ENCODE data around the gene LGALS3BP.
"Not testable (repeated sequence)": the region's sequence is repeated elsewhere in the genome, so short reads cannot be mapped to it uniquely, and the experiment has no call there.

Gene LGALS3BP, protein sequence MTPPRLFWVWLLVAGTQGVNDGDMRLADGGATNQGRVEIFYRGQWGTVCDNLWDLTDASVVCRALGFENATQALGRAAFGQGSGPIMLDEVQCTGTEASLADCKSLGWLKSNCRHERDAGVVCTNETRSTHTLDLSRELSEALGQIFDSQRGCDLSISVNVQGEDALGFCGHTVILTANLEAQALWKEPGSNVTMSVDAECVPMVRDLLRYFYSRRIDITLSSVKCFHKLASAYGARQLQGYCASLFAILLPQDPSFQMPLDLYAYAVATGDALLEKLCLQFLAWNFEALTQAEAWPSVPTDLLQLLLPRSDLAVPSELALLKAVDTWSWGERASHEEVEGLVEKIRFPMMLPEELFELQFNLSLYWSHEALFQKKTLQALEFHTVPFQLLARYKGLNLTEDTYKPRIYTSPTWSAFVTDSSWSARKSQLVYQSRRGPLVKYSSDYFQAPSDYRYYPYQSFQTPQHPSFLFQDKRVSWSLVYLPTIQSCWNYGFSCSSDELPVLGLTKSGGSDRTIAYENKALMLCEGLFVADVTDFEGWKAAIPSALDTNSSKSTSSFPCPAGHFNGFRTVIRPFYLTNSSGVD

DNA sequence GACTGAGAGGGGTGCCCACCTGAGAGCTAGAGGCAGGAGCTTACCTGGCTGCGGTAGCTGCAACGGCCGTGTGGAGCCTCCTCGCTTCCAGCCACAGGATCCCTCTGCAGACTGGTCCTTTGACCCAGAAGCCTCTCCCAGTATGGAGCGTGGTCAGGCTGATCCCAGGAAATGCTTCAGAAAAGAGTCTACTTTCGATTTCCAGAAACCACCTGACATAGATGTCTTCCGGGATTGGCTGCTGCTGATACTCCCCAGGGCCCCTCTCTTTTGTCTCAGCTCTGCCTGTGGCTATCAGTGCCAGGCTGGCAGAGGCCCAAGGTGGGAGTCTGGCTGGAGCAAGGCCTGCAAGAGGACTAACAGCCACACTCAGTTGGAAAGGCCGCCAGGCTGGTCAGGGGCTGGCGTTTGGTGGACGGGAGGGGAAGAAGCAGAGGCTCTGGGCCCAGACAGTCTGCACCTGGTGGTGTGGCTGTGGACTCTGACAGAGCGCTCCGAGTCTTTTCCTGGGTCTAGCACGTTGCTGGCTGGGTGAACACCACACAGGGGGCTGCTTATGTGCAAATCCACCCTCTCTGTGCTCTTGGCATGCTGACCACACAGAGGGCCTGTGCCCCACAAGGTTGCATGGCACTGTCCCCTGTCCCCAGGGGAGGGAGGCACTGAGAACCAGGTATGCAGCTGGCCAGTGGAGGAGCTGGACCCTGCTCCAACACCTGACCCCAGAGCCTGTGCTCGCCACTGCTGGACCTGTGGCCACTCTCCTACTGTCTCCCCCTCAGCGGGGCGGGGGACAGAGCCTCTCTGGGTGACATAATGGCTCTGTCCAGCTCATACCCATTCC, at the start of gene LGALS3BP:
TSS of gene LGALS3BP (minus strand) at position 144 of the 844 bp plus-strand sequence. CDS start 2,732 bp downstream, outside the sequence.
- peak; percentile 78 for DNase-seq

DNA sequence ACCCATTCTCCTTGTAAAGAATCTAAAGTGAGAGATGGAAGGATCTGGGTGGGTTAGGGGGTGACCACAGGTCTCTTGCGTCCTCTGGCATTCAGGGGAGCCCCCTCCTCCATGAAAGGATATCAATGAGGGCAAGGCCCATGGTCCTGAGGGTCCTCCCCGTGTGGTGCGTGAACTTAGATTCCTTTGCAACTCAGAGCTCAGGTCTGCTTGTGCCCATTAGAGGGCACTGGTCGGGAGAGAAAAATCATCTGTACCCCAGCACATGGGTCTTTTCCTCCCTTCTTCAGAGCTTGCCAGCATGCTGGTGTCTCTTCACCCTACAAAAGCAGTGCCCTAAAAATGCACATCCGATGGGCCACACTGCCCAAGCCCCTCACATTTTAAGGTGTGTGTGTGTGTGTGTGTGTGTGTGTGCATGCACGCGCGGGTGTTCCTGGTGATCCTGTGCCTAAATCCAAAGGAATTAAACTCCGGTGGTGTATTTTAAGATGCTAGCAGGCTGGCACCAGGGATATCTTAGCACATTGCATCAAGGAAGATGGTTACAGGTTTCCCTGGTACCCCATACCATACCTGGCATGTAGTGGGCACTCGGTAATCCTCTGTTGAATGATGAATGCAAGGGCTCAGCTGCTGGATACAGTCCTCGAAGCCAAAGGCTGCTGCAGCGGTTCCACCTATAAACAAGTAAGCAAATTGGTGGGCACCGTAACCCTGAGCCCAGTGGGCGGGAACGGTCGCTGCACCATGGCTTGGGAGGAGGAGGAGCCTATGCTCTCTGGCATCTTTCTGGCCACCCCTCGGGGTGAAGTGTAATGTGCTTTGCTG, 49.0 kb upstream of the LGALS3BP start:
- DNase-seq: no peak

DNA sequence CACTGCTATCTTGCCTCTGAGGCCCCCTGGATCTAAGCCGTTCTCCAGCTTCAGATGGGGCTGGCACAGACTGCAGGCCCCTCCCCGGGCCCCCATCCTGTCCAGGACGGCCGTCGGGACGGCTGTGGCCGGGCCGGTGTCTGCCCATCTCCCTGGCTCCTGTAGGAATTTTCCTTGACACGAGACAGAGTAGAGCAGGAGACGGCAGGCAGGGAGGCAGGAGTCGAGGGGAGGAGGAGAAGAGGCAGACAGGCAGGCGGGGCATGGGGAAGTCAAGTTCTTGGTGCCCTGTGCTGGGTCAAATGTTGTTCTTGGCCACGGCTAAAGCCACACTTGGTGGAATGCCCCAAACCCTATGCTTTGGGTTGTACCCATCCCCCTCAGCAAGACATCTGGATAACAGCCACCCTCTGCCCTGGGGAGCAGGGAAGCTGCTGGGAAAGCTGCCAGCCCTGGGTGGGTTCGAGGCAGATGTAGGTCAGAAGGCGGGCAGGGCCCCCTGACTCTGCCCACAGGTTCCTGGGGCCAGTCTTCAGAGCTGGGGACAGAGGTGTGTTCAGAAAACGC, 48.3 kb upstream of the LGALS3BP start:
- DNase-seq: no peak

DNA sequence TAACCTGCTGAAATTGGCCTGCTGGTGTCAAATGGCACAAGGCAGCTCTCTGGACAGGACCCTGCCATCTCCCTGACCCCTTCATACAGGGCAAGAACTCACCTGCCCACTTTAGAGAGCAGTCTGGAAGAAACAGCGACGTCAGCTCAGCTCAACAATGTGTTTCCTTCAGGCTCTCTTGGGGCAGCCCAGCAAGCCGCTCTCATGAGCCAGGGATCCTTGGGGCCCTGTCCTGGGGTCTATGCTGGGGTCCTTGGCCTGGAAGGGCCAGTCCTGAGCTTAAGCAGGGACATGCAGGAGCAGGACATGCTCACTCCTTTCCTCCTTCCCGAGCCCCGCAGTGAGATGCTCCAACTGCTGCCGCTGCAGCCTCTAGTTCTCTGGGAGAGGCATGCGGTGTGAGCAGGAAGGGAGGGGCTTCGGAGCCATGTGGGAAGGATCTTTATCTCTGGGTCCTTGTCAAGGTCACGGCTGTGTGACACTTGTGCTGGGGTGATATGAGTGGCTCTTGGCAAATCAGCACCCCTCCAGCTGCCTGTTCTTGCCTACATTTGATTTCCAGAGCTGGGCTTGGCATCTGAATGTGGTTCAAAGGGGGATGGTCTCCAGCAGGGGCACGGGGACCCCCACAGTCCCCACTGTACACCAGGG, 47.7 kb upstream of the LGALS3BP start:
- no peak for DNase-seq

DNA sequence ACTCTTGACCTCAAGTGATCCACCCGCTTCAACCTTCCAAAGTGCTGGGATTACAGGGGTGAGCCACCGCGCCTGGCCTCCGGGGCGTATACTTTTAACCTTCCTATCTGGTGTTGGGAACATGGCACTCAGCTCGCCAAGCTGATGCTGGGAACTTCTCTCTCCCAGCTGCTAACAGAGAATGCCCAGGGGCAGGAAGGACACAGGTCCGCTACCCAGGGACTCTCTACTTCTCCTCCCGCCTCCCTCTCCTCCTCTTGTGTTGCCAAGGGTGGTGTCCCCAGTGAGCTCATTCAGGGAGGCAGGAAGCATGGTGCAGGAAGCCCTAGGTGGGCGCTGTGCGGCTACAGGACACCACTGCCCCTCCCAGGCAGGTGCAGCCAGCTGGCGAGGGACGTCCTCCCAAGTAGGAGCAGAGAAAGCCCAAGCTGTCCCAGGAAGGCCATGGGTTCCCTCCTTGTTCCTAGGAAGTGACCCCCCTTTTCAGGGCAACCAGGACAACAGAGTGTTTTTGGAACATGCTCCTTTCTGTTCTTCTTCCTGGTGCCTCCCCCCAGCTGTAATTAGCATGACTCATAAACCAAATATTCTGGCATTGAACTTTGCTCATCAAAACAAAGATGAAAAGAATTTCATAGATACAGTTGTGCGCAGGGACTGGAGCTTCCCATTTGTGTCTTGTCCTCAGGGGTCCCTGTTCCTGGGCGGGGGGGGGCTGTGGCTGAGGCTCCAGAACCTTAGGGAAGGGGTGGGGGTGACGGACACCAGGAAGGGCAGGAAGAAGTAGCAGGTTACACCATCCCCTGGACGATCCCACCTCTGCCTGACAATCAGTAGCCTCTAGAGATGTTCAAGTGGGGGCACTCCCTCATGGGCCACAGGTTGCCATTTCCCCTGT, 46.9 kb upstream of the LGALS3BP start:
- DNase-seq: no peak

DNA sequence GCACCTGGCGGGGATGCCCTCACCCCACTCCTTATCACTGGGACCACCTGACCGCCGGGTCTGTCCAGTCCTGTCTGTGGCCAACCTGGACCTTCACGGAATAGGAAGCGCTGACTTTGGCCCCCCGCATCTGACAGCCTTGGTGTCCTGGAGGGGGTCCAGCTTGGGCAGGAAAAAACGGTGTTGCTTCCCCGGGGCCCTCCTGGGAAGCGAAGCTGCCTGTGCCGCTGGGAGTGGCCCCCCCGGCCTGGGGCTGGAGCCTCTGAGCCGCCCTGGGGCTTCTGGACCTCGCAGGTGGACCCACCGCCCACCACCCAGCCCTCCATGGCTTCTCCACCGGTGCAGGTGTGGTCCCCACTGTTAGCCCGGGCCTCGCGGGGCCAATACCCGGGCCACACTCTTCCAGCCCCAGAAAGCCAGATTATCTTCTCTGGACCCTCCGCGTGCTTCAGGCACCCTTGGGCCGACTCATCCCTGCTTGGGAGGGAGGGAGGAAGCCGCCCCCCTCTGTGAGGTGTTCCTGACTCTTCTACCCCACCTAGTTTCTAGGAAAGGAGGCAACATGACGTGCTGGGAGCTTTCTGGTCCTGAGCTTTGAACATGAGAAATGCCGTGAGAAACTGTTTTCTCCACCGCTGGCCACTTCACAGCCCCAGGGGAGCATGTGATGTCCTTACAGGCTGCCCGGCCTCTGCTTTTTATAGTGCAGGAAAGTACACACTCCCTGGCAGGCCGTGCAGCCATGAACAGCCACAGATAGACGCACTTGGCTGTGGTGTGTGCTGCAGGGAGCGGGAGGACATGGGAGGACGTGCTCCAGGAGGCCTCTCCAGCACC, 45.4 kb upstream of the LGALS3BP start:
- DNase-seq: no peak

DNA sequence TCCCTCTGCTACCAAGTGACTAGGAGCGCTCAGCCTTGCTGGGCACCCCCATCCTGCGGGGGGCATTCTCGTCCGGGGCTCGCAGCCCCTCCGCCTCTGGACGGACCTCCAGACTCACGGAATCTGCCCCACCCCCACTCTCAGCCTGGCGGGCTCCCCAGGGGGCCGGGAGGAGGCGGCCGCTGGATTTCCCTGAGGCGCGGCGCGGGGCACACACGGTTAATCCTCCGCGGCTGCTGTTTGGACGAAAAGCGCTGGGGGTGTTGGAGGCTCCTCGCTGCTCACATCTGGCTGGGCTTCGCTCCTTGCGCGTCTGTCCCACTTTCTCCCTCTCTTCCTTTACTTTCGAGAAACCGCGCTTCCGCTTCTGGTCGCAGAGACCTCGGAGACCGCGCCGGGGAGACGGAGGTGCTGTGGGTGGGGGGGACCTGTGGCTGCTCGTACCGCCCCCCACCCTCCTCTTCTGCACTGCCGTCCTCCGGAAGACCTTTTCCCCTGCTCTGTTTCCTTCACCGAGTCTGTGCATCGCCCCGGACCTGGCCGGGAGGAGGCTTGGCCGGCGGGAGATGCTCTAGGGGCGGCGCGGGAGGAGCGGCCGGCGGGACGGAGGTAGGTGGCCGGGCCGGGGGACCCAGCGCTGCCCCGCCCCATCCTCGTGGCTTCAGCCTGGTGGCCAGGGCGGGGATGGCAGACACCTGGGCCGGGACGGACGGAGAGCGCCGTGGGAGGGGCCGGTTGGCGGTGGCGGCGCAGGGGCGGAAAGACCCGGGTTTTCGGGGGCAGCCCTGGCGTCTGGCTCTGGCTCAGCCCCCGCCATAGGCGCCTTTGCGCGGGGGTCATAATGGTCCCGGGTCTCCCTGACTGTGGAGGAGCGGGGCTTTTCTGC, 44.4 kb upstream of the LGALS3BP start, which contains the start of gene C1QTNF1:
TSS of gene C1QTNF1 (plus strand) at position 284 of the 886 bp plus-strand sequence. CDS start 19,800 bp downstream, outside the sequence.
- DNase-seq: no peak

DNA sequence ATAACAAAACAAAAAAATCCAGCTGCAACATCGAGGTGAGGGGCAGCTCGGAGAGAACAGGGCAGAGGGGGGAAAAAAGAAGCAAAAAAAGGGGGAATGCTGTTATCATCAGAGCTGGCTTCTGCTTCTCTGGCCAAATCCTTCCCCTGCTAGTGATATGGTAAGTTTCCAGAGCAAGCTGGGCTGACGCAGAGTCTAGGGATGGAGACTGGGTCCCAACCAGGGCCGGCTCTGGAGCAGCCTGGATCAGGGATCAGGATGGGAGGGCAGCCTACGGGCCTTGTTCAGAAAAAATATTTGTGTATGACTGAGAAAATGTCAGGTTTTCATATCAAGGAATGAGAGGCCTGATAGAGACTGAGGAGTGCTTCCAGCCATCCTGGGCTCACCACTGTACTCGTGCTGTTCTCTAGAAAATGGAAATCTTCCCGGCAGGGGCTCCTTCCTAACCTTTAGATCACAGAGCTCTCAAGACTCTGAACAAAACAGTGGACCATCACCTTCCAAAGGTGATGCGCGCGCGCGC, 43.5 kb upstream of the LGALS3BP start:
- no peak for DNase-seq

DNA sequence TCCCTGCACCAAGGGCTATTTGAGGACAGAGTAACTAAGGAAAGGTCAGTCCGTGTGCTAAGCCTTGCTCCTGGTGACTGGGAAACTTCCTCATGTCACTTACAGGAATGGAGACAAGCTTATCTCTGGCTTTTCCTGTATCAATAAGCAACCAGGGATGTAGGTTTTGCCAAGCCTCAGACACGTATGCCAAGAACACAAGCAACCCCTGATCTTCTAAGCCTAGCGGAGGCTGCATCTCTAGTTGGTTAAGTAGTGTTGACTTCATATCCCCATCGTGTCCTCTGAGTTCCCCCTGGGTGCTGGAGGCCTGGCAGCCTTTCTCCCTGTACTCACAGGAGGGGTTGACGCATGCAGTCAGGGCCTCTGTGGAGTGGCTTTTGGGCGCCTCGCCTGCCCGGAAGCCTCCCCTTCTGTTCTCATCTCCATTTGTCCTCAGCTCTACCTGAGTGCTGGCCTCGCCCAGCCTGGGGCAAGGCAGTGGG, 42.8 kb upstream of the LGALS3BP start:
- DNase-seq: no peak

DNA sequence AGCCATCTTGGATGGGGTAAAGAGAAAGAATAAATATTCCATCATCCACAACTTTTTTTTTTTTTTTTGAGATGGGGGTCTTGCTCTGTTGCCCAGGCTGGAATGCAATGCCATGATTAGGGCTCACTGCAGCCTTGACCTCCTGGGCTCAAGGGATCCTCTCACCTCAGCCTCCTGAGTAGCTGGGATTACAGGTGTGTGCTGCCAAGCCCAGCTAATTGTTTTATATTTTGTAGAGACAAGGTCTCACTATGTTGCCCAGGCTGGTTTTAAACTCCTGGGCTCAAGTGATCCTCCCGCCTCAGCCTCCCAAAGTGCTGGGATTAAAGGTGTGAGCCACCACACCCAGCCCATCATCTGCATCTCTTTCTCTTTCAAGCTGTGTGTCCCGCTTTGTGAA, 42.2 kb upstream of the LGALS3BP start:
- DNase-seq: not testable (repeated sequence)

DNA sequence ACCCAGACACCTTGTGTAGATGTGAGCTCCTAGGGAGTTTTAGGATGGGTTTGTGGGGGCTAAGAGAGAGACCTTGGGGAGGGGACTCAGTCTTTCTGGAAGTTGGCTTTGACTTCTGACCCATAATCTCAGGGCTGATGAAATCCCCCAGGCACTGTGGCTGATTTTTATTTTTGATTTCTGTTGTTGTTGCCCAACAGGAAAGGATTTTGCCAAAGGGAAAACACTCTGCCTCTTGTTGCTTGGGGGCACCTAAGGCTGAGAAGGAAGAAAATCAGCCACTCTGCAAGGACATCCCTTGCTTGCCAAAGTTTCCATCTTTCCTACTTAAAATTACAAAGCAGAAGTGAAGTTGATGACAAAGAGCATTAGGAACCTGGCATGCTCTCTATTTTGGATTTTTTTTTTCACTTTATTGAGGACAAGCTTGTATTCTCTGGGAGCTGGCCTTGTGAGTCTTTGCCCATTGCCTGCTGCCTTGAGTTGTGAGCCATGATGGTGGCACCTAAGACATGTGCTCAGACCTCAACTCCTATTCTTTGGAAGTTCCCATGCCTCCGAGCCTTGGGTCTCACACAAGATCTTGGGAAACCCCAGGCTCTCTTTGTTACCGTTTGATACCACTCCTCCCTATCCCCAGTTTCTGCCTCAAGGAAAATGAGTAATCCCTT, 41.0 kb upstream of the LGALS3BP start:
- DNase-seq: no peak

DNA sequence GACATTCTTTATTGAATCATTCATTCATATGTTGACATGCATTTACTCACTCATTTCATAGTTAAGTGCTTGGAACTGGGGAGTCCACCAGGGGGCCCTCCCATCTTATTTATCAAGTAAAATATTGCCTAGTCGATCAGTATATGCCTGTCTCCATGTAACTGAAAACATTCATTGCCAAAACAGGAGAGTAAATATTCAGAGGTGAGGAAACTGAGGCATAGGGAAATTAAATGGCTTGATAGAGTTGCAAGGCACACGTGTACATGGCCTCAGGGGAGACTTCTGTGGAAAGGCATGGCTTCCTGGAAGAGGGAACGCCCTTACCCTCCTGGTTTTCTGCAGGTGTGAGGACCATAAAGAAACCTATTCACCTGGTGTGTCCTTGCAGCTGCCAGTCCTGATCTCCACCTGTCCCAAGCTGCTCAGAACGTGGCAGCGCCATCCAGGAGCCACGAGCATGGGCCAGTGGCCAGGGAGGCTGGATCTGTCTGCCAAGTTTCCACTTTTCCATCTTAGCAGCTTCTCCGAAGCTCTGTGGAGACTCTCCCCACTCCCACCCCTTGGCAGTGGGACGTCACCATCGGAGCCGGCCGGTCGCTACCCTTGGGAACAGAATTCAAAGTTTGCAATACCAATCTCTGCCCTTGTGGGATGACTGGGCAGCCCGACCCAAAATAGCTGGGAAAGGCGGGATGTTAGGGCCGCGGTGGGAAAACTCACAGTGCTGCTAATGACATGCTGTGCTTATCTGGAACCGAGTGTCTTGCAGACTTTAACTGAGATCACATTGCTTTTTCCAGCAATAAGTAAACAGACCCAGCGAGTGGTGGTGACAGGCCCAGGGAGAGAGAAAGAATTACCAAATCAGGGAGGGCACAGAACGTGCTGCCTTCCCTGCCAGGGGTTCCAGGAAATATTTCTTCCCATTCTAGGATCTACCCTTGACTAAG, 40.2 kb upstream of the LGALS3BP start:
- DNase-seq: no peak

DNA sequence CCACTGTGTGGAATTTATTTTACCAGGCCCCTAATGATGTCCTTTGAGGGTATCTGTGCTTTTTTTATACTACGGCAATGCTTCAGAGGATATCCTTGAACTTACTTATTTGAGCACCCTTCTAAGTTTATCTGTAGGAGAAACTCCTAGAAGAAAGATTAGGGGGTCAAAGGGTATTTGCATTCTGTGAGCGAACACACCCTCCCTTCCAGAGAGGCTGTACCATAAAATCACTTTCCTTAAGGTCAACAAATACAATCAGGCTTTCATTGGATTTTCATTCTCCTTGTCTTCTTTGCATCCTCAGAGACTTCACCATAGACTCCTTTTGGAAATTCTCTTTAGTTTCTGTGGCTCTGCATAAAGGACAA, 39.5 kb upstream of the LGALS3BP start:
- no peak for DNase-seq

DNA sequence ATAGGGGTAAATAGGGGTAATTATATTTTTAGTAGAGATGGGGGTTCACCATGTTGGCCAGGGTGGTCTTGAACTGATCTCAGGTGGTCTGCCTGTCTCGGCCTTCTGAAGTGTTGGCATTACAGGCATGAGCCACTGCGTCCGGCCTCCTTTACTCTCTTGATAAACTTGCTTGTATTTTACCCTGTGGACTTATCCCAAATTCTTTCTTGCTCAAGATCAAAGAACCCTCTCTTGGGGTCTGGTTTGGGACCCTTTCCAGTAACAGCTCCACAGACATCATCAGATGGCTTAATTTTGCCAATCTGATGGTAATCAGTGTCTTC, 38.6 kb upstream of the LGALS3BP start:
- DNase-seq: no peak

DNA sequence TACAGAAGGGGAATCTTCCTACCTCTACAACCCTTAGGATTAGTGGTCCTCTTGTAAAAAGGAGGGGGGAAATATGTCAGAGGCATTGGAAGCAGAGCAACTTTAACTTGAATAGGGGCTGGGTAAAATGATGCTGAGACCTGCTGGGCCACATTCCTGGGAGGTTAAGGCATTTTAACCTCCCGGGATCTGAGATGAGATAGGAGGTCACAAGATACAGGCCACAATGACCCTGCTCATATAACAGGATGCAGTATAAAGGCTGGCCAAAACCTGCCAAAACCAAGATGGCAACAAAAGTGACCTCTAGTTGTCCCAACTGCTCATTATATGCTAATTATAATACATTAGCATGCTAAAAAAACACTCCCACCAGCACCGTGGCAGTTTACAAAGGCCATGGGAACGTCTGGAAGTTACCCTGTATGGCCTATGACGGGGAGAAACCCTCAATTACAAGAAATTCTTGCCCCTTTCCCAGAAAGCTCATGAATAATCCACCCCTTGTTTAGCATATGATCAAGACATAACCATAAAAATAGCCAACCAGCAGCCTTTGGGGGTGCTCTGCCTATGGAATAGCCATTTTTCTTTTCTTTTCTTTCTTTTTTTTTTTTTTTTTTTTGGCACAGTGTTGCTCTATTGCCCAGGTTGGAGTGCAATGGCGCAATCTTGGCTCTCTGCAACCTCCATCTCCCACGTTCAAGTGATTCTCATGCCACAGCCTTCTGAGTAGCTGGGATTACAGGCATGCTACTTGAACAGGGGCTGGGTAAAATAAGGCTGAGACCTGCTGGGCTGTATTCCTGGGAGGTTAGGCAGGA, 38.0 kb upstream of the LGALS3BP start:
- no peak for DNase-seq
